Adipose tissue (tissue), 3 donors: ENCODE data around the gene JUNB. TPM values are rescaled to one million over a fixed set of nuclear protein-coding genes. Genes with fewer than 3 reads are reported as not detected.
"Not testable (repeated sequence)": the region's sequence is repeated elsewhere in the genome, so short reads cannot be mapped to it uniquely, and the experiment has no call there.

Experiments used
- H3K27ac ChIP-seq: one replicate; pipeline ENCODE4 v1.5.1; 2013; ENCODE audit warnings: low read depth, low read length
- WGBS, 3 donors: extraction: QIAGEN DNeasy Blood & Tissue Kit; methylation state at CpG; one replicate each; pipeline ENCODE4 v1.1.7; 2013; 5-methylcytosine and 5-hydroxymethylcytosine counted together
- polyA plus RNA-seq, 3 donors: library from polyadenylated mRNA; stranded (reverse); fragments of 200-250 nt; gene quantifications; one replicate each; pipeline ENCODE4 v1.2.3, GENCODE V29; 2013
- donor health status: healthy with polysubstance abuse.
- donor health status: Bipolar disorder and iron deficiency.
- donor health status: healthy.

Gene JUNB
- polyA plus RNA-seq, 3 donors, result 120 to 1,553 (median 1,136) TPM

DNA sequence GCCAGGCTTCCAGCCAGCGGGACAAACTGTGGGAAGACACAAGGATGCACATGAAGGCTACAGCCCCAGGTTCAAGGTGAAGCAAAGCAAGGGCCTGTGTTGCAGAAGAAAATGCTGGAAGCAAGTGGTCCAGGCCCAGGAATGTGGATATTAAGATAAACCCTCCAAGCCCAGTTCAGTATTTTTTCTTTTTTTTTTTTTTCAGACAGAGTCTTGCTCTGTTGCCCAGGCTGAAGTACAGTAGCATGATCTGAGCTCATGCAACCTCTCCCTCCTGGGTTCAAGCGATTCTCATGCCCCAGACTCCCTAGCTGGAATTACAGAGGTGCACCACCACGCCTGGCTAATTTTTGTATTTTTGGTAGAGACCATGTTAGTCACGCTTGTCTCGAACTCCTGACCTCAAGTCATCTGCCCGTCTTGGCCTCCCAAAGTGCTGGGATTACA lies 5.9 kb downstream of the JUNB start:
- WGBS, 3 donors, result 92 to 94% (median 94%) methylated on average over 6 of the region's 6 CpGs
- H3K27ac ChIP-seq, result no peak overlapping the region

DNA sequence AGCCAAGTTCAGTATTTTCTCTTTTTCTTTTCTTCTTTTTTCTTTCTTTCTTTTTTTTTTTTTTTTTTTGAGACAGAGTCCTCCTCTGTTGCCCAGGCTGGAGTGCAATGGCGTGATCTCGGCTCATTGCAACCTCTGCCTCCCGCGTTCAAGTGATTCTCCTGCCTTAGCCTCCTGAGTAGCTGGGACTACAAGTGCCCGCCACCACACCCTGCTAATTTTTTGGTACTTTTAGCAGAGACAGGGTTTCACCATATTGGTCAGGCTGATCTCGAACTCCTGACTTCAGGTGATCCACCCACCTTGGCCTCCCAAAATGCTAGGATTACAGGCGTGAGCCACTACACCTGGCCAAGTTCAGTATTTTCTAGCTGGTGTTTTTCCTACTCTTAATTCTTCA lies 6.3 kb downstream of the JUNB start:
- not testable (repeated sequence) for H3K27ac ChIP-seq
- WGBS, 3 donors, result 97 to 99% (median 99%) methylated on average over 7 of the region's 7 CpGs

DNA sequence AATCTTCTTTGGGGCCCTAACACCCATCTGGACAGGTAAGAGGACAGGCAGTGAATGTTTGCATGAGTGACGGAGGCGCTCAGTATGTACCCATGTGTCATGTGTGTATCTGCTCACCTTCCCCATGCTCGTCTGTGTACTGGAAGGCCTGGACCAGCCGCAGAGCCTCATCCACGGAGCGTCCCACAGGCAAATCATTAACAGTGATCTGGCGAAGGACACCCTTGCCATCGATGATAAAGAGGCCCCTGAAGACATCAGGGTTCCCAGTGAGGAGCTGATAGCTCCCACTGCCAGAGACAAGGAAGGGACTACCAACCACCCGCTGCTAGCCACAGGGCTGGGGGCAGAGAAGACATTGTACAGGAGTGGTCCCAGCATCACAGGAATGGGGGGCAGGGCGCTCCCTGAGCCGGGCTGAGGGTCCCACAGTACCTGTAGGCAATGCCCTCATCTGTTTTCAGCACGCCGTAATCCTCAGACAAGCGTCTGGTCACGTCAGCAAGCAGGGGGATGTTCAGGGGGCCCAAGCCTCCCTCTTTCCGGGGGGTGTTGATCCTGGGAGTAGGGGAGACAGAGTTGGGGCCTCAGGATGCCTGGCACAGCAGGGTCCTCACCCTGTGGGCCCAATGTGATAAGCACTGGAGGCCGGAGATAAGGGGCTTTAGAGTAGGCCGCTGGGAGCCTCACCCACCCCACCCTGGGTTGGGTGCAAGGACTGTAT lies 8.6 kb downstream of the JUNB start:
- WGBS, 3 donors, result 69 to 93% (median 90%) methylated on average over 18 of the region's 18 CpGs
- no peak overlapping the region for H3K27ac ChIP-seq

DNA sequence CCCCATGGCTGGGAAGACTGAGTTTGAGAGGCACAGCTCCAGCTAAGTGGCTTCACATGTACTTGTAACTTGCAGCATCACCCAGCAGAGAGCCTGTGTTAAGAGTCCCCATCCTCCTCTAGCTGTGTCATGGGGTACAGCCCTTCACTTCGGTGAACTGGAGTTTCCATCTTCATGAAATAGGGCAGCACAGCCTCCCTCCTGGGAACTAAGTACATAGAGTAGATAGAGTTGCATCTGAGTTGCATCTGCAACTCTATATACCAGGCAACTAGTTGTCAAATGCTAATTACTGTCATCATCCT lies 9.1 kb downstream of the JUNB start:
- H3K27ac ChIP-seq, result no peak overlapping the region
- 76 to 91% (median 76%) methylated on average over 1 of the region's 1 CpG for WGBS, 3 donors

DNA sequence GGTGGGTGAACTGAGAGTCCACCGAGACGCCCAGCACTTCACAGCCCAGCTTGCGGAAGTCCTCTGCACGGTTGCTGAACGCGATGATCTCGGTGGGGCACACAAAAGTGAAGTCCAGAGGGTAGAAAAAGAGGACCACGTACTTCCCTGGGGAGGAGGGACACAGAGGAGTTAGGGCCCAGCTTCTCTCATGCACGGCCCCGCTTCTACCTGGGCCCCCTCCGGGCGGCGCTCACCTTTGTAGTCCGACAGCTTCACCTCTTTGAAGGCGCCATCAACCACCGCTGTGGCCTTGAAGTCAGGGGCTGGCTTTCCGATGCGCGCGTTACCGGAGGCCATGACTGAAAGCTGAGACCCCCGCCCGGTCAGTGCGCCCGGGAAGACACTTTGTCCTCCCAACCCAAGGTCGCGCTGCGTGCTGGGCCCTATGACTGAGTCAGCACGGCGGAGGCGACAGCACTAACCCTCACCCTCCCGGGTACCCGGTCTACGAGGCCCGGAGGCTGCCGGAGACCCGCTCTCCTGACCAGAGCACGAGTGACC lies 9.7 kb downstream of the JUNB start:
- no peak overlapping the region for H3K27ac ChIP-seq
- 3 to 14% (median 10%) methylated on average over 35 to 38 of the region's 38 CpGs for WGBS, 3 donors

DNA sequence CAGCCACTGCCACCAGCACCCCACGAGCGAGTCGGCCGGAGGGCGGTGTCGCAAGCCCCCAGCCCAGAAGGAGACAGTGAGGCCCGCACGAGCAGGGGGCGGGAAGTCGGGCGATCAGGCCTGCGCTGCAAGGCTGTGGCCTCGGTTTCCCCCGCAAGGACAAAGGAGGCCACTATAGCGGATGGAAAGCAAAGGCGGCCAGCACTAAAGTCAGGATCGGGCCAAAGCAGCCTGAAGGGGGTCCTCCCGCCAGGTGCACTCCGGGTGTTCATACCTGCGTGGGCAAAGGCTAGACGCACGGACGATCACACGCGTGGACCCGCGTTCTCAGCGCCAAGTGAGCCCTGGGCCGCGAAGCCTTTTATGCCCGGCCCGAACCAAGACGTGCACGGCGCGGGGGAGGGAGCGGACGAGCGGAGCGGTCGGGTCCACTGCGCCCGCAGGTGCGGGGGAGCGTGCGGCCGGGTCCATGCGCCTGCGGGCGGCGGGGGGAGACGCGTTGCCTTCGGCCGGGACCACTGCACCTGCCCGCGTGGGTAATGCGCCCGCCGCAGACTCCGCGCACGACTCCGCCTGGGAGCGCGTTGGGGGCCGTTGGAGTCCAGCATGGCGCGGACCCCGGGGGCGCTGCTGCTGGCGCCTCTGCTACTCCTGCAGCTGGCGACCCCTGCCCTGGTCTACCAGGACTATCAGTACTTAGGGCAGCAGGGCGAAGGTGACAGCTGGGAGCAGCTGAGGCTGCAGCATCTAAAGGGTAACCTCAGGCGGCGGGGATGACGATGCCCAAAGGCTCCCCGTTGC lies 10.4 kb downstream of the JUNB start, which contains the start of the genes PRDX2 and THSD8:
Gene PRDX2 (minus strand): TSS at position 335 of the 801 bp plus-strand sequence. CDS start 539 bp downstream, outside the sequence.
Gene THSD8 (plus strand): TSS at position 604 of the 801 bp plus-strand sequence. CDS start 3 bp downstream, at position 607.
- WGBS, 3 donors, result 0% methylated on average over 76 to 78 of the region's 78 CpGs
- no peak within 1 kb of the TSS for H3K27ac ChIP-seq

DNA sequence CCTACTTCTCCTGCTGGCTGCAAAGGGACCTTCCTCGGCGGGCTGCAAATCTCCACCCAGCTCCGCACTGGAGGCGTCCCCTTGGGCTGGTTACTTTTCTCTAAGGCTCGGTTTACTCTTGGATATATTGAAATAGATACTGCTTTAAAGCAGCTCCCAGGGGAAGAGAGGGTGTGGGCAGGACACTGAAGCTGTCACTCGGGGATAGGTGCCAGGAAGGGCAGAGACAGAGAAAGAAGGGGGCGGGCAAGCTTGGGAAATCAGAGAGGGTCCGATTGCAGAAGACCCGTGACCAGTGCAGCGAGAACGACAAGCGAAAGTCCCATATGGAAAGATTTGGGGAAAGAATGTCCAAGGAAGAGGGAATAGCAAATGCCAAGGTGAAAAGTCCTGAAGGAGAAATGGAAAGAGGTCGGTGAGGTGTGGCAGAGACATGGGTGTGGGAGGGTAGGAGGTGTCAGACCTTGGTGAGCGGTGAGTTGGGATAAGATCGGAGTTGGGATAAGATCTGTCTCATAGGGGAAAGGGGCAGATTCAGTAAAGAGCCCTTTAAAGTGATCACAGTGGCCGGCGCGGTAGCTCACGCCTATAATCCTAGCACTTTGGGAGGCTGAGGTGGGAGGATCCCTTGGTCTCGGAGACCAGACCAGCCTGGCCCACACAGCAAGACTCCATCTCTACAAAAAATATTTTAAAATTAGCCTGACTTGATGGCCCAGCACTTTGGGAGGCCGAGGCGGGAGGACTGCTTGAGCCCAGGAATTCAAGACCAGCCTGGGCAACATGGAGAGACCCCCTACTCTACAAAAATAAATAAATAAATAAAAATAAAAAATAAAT lies 11.2 kb downstream of the JUNB start:
- 33 to 48% (median 40%) methylated on average over 22 of the region's 22 CpGs for WGBS, 3 donors
- no peak overlapping the region for H3K27ac ChIP-seq

DNA sequence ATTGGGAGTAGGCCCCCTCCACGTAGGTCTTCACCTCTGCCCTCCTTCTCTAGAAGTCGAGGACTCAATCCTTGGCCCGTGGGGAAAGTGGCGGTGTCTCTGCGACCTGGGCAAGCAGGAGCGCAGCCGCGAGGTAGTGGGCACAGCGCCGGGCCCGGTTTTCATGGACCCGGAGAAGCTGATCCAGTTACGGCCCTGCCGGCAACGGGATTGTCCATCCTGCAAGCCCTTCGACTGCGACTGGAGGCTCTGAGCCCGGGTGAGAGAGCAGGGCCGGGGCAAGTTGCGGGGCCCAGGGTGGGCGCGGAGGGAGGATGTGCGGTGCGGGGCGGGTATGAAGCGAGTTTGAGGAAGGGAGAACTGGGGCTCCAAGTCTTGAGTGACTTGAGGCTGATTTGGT lies 12.8 kb downstream of the JUNB start:
- H3K27ac ChIP-seq, result no peak overlapping the region
- WGBS, 3 donors, result 91 to 94% (median 93%) methylated on average over 26 of the region's 26 CpGs

DNA sequence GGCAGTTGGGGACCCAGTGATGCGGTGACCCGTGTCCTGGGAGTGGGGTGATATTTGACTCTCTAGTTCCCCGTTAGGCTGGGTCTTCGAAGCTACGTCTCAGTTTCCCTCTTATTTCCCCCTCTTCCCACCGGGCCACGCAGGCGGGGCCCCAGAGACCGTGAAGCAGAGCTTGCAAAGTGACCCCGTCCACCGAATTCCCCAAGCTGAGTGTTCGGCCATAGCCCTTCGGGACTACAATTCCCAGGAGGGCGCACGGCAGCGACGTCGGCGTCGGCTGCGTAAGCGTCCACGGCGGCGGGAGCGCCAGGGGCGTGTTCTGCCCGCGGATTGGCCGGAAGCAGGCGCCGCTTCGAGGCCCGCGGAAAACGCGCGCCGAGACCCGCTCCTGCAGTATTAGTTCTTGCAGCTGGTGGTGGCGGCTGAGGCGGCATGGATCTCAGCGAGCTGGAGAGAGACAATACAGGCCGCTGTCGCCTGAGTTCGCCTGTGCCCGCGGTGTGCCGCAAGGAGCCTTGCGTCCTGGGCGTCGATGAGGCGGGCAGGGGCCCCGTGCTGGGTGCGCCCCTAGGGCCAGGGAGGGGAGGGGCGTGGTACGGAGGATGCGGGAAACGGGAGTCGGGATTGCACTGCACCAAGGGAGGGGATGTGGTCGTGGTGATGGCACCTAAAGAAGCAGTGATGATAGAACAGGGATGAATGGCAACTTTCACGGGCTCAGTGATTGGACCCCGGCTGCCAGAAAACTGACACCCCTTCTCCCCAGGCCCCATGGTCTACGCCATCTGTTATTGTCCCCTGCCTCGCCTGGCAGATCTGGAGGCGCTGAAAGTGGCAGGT lies 15.2 kb downstream of the JUNB start, which contains the start of gene RNASEH2A:
Gene RNASEH2A (plus strand): TSS at position 343 of the 840 bp plus-strand sequence. CDS start 90 bp downstream, at position 433.
- H3K27ac ChIP-seq, result no peak within 1 kb of the TSS
- WGBS, 3 donors, result 4% methylated on average over 63 to 66 of the region's 66 CpGs

DNA sequence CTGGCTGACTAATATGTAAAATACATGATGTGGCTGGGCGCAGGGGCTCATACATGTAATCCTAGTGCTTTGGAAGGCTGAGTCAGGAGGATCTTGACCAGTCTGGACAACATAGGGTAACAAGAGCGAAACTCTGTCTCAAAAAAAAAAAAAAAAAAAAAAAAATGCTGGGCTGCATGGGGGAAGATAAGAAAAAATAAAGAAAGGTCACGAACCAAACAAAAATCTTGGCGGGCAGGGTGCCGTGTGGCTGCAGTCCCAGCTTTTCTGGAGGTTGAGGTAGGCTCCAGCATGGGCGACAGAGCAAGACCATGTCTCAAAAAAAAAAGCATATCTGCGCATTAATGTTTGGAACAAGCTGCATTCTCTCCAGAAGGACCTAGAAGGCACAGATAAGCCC lies 23.8 kb downstream of the JUNB start:
- WGBS, 3 donors, result 89 to 92% (median 92%) methylated on average over 7 of the region's 7 CpGs
- H3K27ac ChIP-seq, result no peak overlapping the region

DNA sequence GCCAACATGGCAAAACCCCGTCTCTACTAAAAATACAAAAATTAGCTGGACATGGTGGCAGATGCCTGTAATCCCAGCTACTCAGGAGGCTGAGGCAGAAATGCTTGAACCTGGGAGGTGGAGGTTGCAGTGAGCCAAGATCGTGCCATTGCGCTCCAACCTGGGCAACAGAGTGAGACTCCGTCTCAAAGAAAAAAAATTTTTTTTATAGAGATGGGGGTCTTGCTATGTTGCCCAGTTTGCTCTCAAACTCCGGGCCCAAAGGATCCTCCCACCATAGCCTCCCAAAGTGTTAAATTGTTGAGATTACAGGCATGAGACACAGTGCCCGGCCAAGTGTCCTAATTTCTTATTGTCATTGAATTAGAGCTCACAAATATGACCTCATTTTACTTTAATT lies 25.9 kb downstream of the JUNB start:
- 91 to 97% (median 92%) methylated on average over 6 of the region's 6 CpGs for WGBS, 3 donors
- H3K27ac ChIP-seq, result not testable (repeated sequence)

DNA sequence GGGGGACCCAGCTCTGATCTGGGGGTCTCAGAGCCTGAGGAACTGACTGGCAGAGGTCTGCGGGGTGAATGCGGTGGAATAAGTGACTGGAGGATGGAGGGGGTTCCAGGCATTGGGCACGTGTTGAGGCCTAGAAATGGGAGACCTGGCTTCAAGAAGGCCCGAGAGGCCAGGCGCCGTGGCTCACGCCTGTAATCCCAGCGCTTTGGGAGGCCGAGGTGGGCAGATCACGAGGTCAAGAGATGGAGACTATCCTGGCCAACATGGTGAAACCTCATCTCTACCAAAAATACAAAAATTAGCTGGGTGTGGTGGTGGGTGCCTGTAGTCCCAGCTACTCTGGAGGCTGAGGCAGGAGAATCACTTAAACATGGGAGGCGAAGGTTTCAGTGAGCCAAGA lies 26.5 kb downstream of the JUNB start:
- 90 to 94% (median 93%) methylated on average over 11 of the region's 11 CpGs for WGBS, 3 donors

DNA sequence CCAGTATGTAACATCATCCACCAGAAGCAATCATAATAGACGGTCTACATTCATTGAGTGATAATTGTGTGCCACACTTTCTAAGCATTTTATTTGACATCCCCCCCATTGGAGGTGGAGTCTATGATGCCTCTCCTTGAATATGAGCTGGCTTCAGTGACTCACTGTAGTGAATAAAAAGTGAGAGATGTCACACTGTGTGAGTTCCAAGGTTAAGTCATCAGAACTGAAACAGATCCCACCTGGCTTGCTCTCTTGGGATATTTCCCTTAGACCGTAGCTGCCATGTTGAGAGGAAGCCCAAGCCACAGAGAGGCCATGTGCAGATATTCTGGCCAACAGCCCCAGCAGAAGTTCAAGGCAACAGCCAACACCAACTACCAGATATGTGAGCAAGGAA lies 30.5 kb downstream of the JUNB start:
- 86 to 93% (median 93%) methylated on average over 2 of the region's 2 CpGs for WGBS, 3 donors

More for the DNA sequence above, 26.5 kb downstream of the JUNB start:
- not testable (repeated sequence) for H3K27ac ChIP-seq

DNA sequence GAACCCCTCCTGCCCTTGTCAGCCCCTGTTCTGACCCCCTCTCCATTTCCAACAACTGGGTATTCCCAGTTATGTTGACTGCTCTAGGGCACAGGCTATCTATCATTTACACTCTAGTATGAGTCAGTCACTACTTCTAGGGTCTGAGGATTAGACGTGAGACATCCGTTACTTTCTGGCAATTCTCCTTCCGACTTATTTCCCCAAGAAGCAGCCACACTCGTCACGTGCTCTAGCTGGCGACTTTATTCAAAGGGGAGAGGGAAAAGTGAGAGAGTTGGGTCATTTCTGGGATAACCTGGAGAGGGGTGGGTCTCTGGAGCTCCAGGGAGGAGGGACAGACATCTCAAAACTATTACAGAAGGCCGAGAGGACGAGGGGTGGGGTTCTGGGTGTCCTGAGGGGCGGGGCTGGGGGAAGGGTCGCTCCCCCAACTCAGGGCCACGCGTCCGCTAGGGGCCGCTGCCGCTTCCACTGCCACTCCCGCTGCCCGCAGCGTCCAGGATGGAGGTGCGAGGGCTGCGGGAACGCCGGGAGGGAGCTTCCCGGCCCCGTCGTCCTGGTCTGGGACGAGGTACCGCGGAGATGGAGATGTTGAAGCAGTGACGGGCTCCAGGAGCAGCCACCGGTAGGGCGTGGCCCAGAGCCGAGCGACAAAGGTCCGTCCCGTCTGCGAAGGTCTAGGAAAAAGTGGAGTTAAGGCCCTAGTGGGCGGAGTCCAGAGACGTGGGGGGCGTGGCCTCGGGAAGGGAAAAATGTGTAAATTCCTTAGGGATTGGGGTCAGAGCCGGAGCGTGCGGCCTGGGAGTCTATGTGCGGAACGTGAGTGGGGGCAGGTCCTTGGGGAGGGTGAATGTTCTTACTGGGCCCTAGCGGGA lies 34.2 kb downstream of the JUNB start:
- H3K27ac ChIP-seq, result no peak overlapping the region
- WGBS, 3 donors, result 5 to 7% (median 6%) methylated on average over 40 to 46 of the region's 46 CpGs

More for the DNA sequence above, 30.5 kb downstream of the JUNB start:
- H3K27ac ChIP-seq, result no peak overlapping the region

DNA sequence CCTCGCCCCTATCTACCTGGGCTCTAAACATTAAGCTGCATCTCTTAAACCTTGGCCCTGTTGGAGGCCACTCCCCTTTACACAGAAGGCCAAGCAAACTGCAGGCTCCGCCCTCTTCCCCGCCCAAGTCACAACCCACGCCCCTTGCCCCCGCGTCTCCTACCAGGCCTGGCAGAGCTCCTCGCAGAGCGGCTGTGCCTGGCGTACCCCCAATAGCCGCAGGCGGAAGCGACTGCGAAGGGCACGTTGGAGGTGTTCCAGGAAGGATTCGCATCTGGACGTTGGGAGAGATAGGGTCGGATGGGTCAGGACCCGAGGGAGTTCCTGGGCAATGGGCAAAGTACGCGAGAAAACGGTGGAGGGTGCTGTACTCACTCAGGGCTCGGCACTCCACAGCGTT lies 37.2 kb downstream of the JUNB start:
- no peak overlapping the region for H3K27ac ChIP-seq
- WGBS, 3 donors, result 3 to 9% (median 8%) methylated on average over 23 of the region's 23 CpGs

DNA sequence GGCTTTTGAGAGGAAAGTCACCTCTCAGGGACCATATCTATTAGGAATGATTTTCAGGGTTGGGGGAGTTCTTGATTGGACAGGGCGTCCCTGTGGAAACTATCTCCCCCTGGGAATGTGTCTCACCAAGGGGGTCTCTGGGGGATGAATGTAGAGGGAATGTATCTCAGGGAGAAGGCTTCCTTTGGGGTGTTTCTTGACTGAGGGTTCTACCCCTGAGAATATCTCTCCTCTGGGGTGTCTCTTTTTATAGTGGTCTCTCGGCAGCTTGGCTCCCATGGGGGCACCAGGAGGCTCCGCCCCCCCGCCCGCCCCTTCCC lies 42.1 kb downstream of the JUNB start:
- H3K27ac ChIP-seq, result no peak overlapping the region
- 1 to 2% (median 2%) methylated on average over 3 to 5 of the region's 5 CpGs for WGBS, 3 donors
